Measurements from ENCODE around the gene BAK1.

- TF ChIP-seq CTCF (IDR thresholded peaks at IDR 0.05; ENCODE audit: insufficient read depth, low read depth, low read length) (no peak), EZH2 (IDR thresholded peaks at IDR 0.05; ENCODE audit: insufficient read depth, low read length) (no peak)
Measured at GRCh38 chr6:33627876-33628275, 47.8 kb upstream of the BAK1 start.
